RWPE1 (cell line): Measurements from ENCODE around the gene CNIH1.
A peak's percentile ranks its signal among the peaks of the same experiment; 100 is the strongest.
"Not testable (repeated sequence)": the region's sequence is repeated elsewhere in the genome, so short reads cannot be mapped to it uniquely, and the experiment has no call there.

ENCODE experiments used
- CTCF ChIA-PET: fragments of 350-600 bp; sonication (Branson Sonifier 250); formaldehyde crosslinking; extraction: SDS; loops from one replicate; lab custom pipeline; 2021; lab: Yijun Ruan, JAX
- POLR2A ChIA-PET: fragments of 400-600 bp; formaldehyde crosslinking; extraction: SDS; loops from one replicate; lab custom pipeline; 2020; ENCODE audit warnings: antibody characterized with exemption; ENCODE audit not compliant: low non-redundant PET; lab: Yijun Ruan, JAX
- DNase-seq: peaks from one replicate; pipeline ENCODE4 v3.0.0; 2012; ENCODE audit warnings: low spot score
- H3K27ac ChIP-seq: fragments of 450-650 bp; 2 replicates; pipeline ENCODE4 v1.5.1; 2017
- CTCF ChIP-seq: fragments of 450-650 bp; conservative IDR thresholded peaks from 2 replicates; pipeline ENCODE4 v1.5.1; 2017; ENCODE audit warnings: low read depth, mild to moderate bottlenecking

The CNIH1 gene

GRCh38 chr14:54440037-54440436 lies 1.1 kb downstream of the CNIH1 start:
- POLR2A ChIA-PET: no interaction called here
- TF ChIP-seq CTCF: no peak
- DNase-seq: no peak
- peak overlapping the region; percentile 62 for H3K27ac ChIP-seq
- CTCF ChIA-PET: no interaction called here

- TF ChIP-seq CTCF: no peak
- H3K27ac ChIP-seq: no peak overlapping the region
- DNase-seq: no peak
- ChIA-PET POLR2A (no interaction called here), CTCF (no interaction called here)
Measured at GRCh38 chr14:54438703-54439102, 2.5 kb downstream of the CNIH1 start.

- ChIA-PET POLR2A (interaction anchor here (0.7 kb wide), 1 partner anchor 41 kb away, joined by 4 read pairs; no protein-coding TSS in a partner anchor), CTCF (interaction anchor here (0.7 kb wide), 1 partner anchor 18 kb away, joined by 3 read pairs; no protein-coding TSS in a partner anchor)
- not testable (repeated sequence) for DNase-seq, H3K27ac ChIP-seq
Measured at GRCh38 chr14:54437954-54438353, 3.2 kb downstream of the CNIH1 start.

GRCh38 chr14:54435500-54435981 lies 5.6 kb downstream of the CNIH1 start:
- ChIA-PET CTCF (interaction anchor here (0.6 kb wide), 2 partner anchors 12 to 1610 kb away, joined by 3 to 4 read pairs; no protein-coding TSS in a partner anchor), POLR2A (no interaction called here)
- no peak overlapping the region for H3K27ac ChIP-seq
- DNase-seq: peak; percentile 32
- no peak for TF ChIP-seq CTCF

- ChIA-PET CTCF (no interaction called here), POLR2A (no interaction called here)
- no peak for DNase-seq
- no peak overlapping the region for H3K27ac ChIP-seq
- no peak for TF ChIP-seq CTCF
Measured at GRCh38 chr14:54428527-54428926, 12.6 kb downstream of the CNIH1 start.

- DNase-seq: no peak
- ChIA-PET CTCF (interaction anchor here (0.7 kb wide), 1 partner anchor 27 kb away, joined by 3 read pairs; no protein-coding TSS in a partner anchor), POLR2A (no interaction called here)
Measured at GRCh38 chr14:54427871-54428270, 13.3 kb downstream of the CNIH1 start.

More at GRCh38 chr14:54427871-54428270, 13.3 kb downstream of the CNIH1 start:
- no peak overlapping the region for H3K27ac ChIP-seq
- TF ChIP-seq CTCF: no peak
